Panc1 (cell line): ENCODE measurements around the gene HMG20B. TPM values are rescaled to one million over a fixed set of nuclear protein-coding genes. Genes with fewer than 3 reads are reported as not detected.

Experiments
- ATAC-seq: fragments of 200-7000 bp; cut with Tn5 transposase; 2 replicates; pipeline ENCODE4 v1.9.1; 2020; ENCODE audit warnings: mild to moderate bottlenecking, moderate library complexity
- BruUV-seq: library from RNA; stranded (reverse); fragments of 400-500 nt; replicated peaks from 2 replicates; lab custom pipeline; 2021; lab: Mats Ljungman, UMichigan
- CTCF ChIA-PET: fragments of 300-600 bp; sonication (Branson Sonifier 250); formaldehyde crosslinking; loops from one replicate; lab custom pipeline; 2022; ENCODE audit warnings: antibody characterized with exemption; lab: Charles Lee
- POLR2A ChIA-PET: fragments of 300-600 bp; sonication (Branson Sonifier 250); formaldehyde crosslinking; loops from one replicate; lab custom pipeline; 2022; ENCODE audit warnings: antibody characterized with exemption; lab: Charles Lee
- DNase-seq: peaks from one replicate; pipeline ENCODE4 v3.0.0-alpha.2; 2010; ENCODE audit warnings: low read depth, low spot score
- H3K27ac ChIP-seq: 2 replicates; pipeline ENCODE4 v1.5.1; 2011; ENCODE audit warnings: mild to moderate bottlenecking, low read length, inconsistent platforms
- H3K27me3 ChIP-seq: fragments of 200-500 bp; sonication (Bioruptor generic); 2 replicates; pipeline ENCODE4 v1.6.0; 2014; ENCODE audit warnings: low read length, inconsistent platforms; ENCODE audit not compliant: control insufficient read depth, insufficient read depth
- H3K36me3 ChIP-seq: fragments of 200-500 bp; sonication (Bioruptor generic); 2 replicates; pipeline ENCODE4 v1.5.1; 2014; ENCODE audit warnings: inconsistent platforms, mild to moderate bottlenecking, low read length, moderate library complexity; ENCODE audit not compliant: control insufficient read depth, insufficient read depth
- H3K4me1 ChIP-seq: 2 replicates; pipeline ENCODE4 v1.5.1; 2011; ENCODE audit warnings: inconsistent platforms, mild to moderate bottlenecking, low read length, moderate library complexity; ENCODE audit not compliant: control insufficient read depth, insufficient read depth
- H3K4me3 ChIP-seq, 2 experiments: 2 replicates each; pipeline ENCODE4 v1.5.1; 2011 to 2012; ENCODE audit warnings: low read depth in 2 of 2, low read length in 2 of 2, mild to moderate bottlenecking in 2 of 2, inconsistent platforms in 1 of 2, moderate library complexity in 1 of 2
- H3K9me3 ChIP-seq: fragments of 200-500 bp; sonication (Bioruptor generic); 2 replicates; pipeline ENCODE4 v1.5.1; 2014; ENCODE audit warnings: low read depth, mild to moderate bottlenecking, inconsistent platforms, low read length, moderate library complexity; ENCODE audit not compliant: control insufficient read depth, insufficient read depth
- CTCF ChIP-seq: fragments of 450-650 bp; IDR thresholded peaks from 2 replicates; pipeline ENCODE4 v1.5.1; 2017; ENCODE audit warnings: mild to moderate bottlenecking
- POLR2AphosphoS5 ChIP-seq: IDR thresholded peaks from 2 replicates; pipeline ENCODE4 v1.6.1; 2012; ENCODE audit warnings: mild to moderate bottlenecking, low read depth, low read length, moderate library complexity
- REST ChIP-seq, 2 experiments: IDR thresholded peaks; 2 replicates each; pipeline ENCODE4 v1.6.1; 2011 to 2012; ENCODE audit warnings: low read depth in 2 of 2, control low read depth in 1 of 2, low read length in 1 of 2, mild to moderate bottlenecking in 1 of 2, moderate library complexity in 1 of 2; ENCODE audit not compliant: insufficient read depth in 1 of 2
- SIN3A ChIP-seq: IDR thresholded peaks from 2 replicates; pipeline ENCODE4 v1.6.1; 2012; ENCODE audit warnings: low read depth, mild to moderate bottlenecking, low read length, moderate library complexity, borderline replicate concordance; ENCODE audit not compliant: insufficient read depth
- TCF7L2 ChIP-seq: IDR thresholded peaks from 2 replicates; pipeline ENCODE4 v1.6.1; 2011; ENCODE audit warnings: mild to moderate bottlenecking, low read depth, low read length, inconsistent platforms
- in situ Hi-C: cut with HindIII; loops from 2 replicates; pipeline ENCODE4 v1.10.0; 2016; ENCODE audit warnings: low sequenced_read_pairs, low pct_unique_long_range_greater_than_20kb
- intact Hi-C: fragments of 100-400 bp; cut with micrococcal nuclease; formaldehyde crosslinking; loops from one replicate; pipeline ENCODE4 v1.10.0; 2022; ENCODE audit not compliant: unreplicated experiment
- total RNA-seq: library from RNA; stranded (reverse); gene quantifications from one replicate; pipeline ENCODE4 v1.2.1, GENCODE V29; 2021; ENCODE audit not compliant: unreplicated experiment

Gene HMG20B
- total RNA-seq, 1 experiment from 2014 or later = 74.7 TPM

- BruUV-seq = no TSS peak
- no peak for ATAC-seq
- in situ Hi-C loops = no loop called here
Observed at GRCh38 chr19:3532154-3532786, 40.5 kb upstream of the HMG20B start.

DNA sequence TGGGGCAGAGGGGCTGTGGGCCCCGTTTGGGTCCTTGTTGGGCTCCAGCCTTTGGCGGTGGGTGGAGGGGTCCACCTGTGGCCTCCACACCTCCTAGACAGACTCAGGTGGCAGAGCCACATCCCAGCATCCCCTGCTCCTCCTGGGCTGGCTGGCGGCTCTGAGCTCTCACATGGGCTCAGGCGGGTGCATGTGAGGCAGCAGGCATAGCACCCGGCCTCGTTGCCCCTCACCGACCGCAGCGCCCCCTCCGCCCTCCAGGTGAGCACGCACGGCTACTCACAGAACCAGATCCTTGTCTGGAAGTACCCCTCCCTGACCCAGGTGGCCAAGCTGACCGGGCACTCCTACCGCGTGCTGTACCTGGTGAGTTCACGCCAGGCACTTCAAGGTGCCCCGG lies 39.7 kb upstream of the HMG20B start:
- BruUV-seq = no TSS peak

More at GRCh38 chr19:3532154-3532786, 40.5 kb upstream of the HMG20B start:
- TF ChIP-seq CTCF (no peak), REST (IDR thresholded peaks at IDR 0.05; ENCODE audit: insufficient read depth in 1 of 2, low read depth in 2 of 2, low read length in 1 of 2) (no peak), POLR2AphosphoS5 (no peak), SIN3A (no peak), TCF7L2 (no peak)
- ChIA-PET POLR2A (no interaction called here), CTCF (no interaction called here)
- H3K27ac ChIP-seq = no peak overlapping the region
- H3K4me3 ChIP-seq = no peak overlapping the region
- peaks cover 4% of the 10 kb centered on the region; the same call in 1 of the 2 replicates for H3K4me1 ChIP-seq
- intact Hi-C loops = no loop called here
- no peak for DNase-seq
- H3K9me3 ChIP-seq = no peaks in the 10 kb centered on the region
- no peaks in the 10 kb centered on the region; the same call in 1 of the 2 replicates for H3K36me3 ChIP-seq
- H3K27me3 ChIP-seq = no peaks in the 10 kb centered on the region

More for the DNA sequence above, 39.7 kb upstream of the HMG20B start:
- H3K27ac ChIP-seq = no peak overlapping the region
- ChIA-PET CTCF (no interaction called here), POLR2A (no interaction called here)
- no peaks in the 10 kb centered on the region; the same call in 1 of the 2 replicates for H3K36me3 ChIP-seq
- no peak overlapping the region for H3K4me3 ChIP-seq
- no peaks in the 10 kb centered on the region for H3K27me3 ChIP-seq
- in situ Hi-C loops (no loop called here), intact Hi-C loops (no loop called here)
- peaks cover 4% of the 10 kb centered on the region; the same call in 1 of the 2 replicates for H3K4me1 ChIP-seq
- no peak for DNase-seq
- no peaks in the 10 kb centered on the region for H3K9me3 ChIP-seq
- TF ChIP-seq REST (IDR thresholded peaks at IDR 0.05; ENCODE audit: insufficient read depth in 1 of 2, low read depth in 2 of 2, low read length in 1 of 2) = no peak
- no peak for TF ChIP-seq TCF7L2
- TF ChIP-seq SIN3A = no peak
- TF ChIP-seq POLR2AphosphoS5 = no peak
- ATAC-seq = no peak
